HEK293 (cell line): ENCODE data around the gene PSORS1C1.
A peak's percentile ranks its signal among the peaks of the same experiment; 100 is the strongest.

Source experiments
- CTCF ChIA-PET: fragments of 350-600 bp; formaldehyde crosslinking; extraction: SDS; loops from one replicate; lab custom pipeline; 2021; ENCODE audit warnings: antibody characterized with exemption; lab: Yijun Ruan, JAX
- POLR2A ChIA-PET: fragments of 300-600 bp; formaldehyde crosslinking; extraction: SDS; loops from one replicate; lab custom pipeline; 2020; ENCODE audit warnings: antibody characterized with exemption, inconsistent platforms; lab: Yijun Ruan, JAX
- H3K27ac ChIP-seq: fragments of 200-500 bp; sonication (Bioruptor generic); 2 replicates; pipeline ENCODE4 v1.5.1; 2014; ENCODE audit warnings: low read depth, low read length, control low read depth, inconsistent platforms; ENCODE audit errors: extremely low read depth
- H3K36me3 ChIP-seq, 2 experiments: fragments of 200-500 bp in 1 of 2; sonication (Bioruptor generic) in 1 of 2; 1 replicate in 1 of 2; 2 replicates in 1 of 2; pipeline ENCODE4 v1.5.1; 2014 to 2017; ENCODE audit warnings: inconsistent platforms in 2 of 2, low read length in 2 of 2; ENCODE audit not compliant: control insufficient read depth in 2 of 2, insufficient read depth in 1 of 2
- H3K4me1 ChIP-seq: fragments of 200-500 bp; sonication (Bioruptor generic); 2 replicates; pipeline ENCODE4 v1.5.1; 2014; ENCODE audit warnings: mild to moderate bottlenecking, low read length, inconsistent platforms; ENCODE audit not compliant: control insufficient read depth, insufficient read depth
- H3K4me3 ChIP-seq: 2 replicates; pipeline ENCODE4 v1.5.1; 2011; ENCODE audit warnings: low read depth, mild to moderate bottlenecking, control low read depth, low read length, moderate library complexity
- H3K9me3 ChIP-seq: fragments of 200-500 bp; sonication (Bioruptor generic); 2 replicates; pipeline ENCODE4 v1.5.1; 2014; ENCODE audit warnings: low read depth, low read length, inconsistent platforms; ENCODE audit not compliant: control insufficient read depth, insufficient read depth
- FEZF1 ChIP-seq: fragments of 450-650 bp; formaldehyde crosslinking; IDR thresholded peaks from 2 replicates; pipeline ENCODE4 v1.5.1; 2016; ENCODE audit warnings: missing biosample characterization, missing genetic modification characterization
- KLF17 ChIP-seq: fragments of 450-650 bp; formaldehyde crosslinking; IDR thresholded peaks from 2 replicates; pipeline ENCODE4 v1.5.1; 2016; ENCODE audit warnings: missing biosample characterization, missing genetic modification characterization
- SCRT2 ChIP-seq: fragments of 450-650 bp; formaldehyde crosslinking; IDR thresholded peaks from 2 replicates; pipeline ENCODE4 v1.5.1; 2016; ENCODE audit warnings: missing biosample characterization, missing genetic modification characterization
- TRIM28 ChIP-seq: IDR thresholded peaks from 2 replicates; pipeline ENCODE4 v1.6.1; 2011; ENCODE audit warnings: low read length, control low read depth, borderline replicate concordance
- YY1 ChIP-seq: fragments of 450-650 bp; formaldehyde crosslinking; IDR thresholded peaks from 2 replicates; pipeline ENCODE4 v1.5.1; 2018; ENCODE audit warnings: missing biosample characterization, missing genetic modification characterization
- ZNF132 ChIP-seq: fragments of 450-650 bp; formaldehyde crosslinking; IDR thresholded peaks from 2 replicates; pipeline ENCODE4 v1.5.1; 2017; ENCODE audit warnings: missing biosample characterization, missing genetic modification characterization, borderline replicate concordance
- ZNF184 ChIP-seq: fragments of 450-650 bp; IDR thresholded peaks from 2 replicates; pipeline ENCODE4 v1.5.1; 2018; ENCODE audit warnings: missing biosample characterization, mild to moderate bottlenecking, missing genetic modification characterization
- ZNF248 ChIP-seq: fragments of 450-650 bp; formaldehyde crosslinking; IDR thresholded peaks from 2 replicates; pipeline ENCODE4 v1.5.1; 2017; ENCODE audit warnings: missing biosample characterization, missing genetic modification characterization
- ZNF391 ChIP-seq: fragments of 450-650 bp; formaldehyde crosslinking; IDR thresholded peaks from 2 replicates; pipeline ENCODE4 v1.5.1; 2016; ENCODE audit warnings: low read depth, missing biosample characterization, missing genetic modification characterization, borderline replicate concordance
- ZNF404 ChIP-seq: fragments of 450-650 bp; formaldehyde crosslinking; IDR thresholded peaks from 2 replicates; pipeline ENCODE4 v1.5.1; 2017; ENCODE audit warnings: missing biosample characterization, missing genetic modification characterization
- ZNF48 ChIP-seq: fragments of 450-650 bp; formaldehyde crosslinking; IDR thresholded peaks from 2 replicates; pipeline ENCODE4 v1.5.1; 2016; ENCODE audit warnings: missing biosample characterization, missing genetic modification characterization
- ZNF510 ChIP-seq: fragments of 450-650 bp; formaldehyde crosslinking; IDR thresholded peaks from 2 replicates; pipeline ENCODE4 v1.5.1; 2018; ENCODE audit warnings: mild to moderate bottlenecking, missing genetic modification characterization, missing biosample characterization; ENCODE audit not compliant: insufficient replicate concordance
- ZNF513 ChIP-seq: fragments of 450-650 bp; IDR thresholded peaks from 2 replicates; pipeline ENCODE4 v1.5.1; 2018; ENCODE audit warnings: missing biosample characterization, missing genetic modification characterization
- ZNF654 ChIP-seq: fragments of 450-650 bp; formaldehyde crosslinking; IDR thresholded peaks from 2 replicates; pipeline ENCODE4 v1.5.1; 2016; ENCODE audit warnings: low read depth, missing biosample characterization, missing genetic modification characterization
- ZNF692 ChIP-seq: fragments of 450-650 bp; formaldehyde crosslinking; IDR thresholded peaks from 2 replicates; pipeline ENCODE4 v1.5.1; 2016; ENCODE audit warnings: missing biosample characterization, missing genetic modification characterization
- ZXDB ChIP-seq: fragments of 450-650 bp; formaldehyde crosslinking; IDR thresholded peaks from 2 replicates; pipeline ENCODE4 v1.5.1; 2016; ENCODE audit warnings: missing biosample characterization, missing genetic modification characterization

The PSORS1C1 gene

GRCh38 chr6:31158863-31159855 is 44.6 kb downstream of the PSORS1C1 start (continued):
- TF ChIP-seq YY1 (peak; percentile 58; the same call in 1 of the 2 replicates), ZNF654 (tag by site-specific recombination) (no peak), ZNF510 (tag by site-specific recombination) (no peak), TRIM28 (no peak), ZNF48 (no peak), ZNF184 (tag by site-specific recombination) (no peak), SCRT2 (0 out of 2 replicates have a peak, but pooled peaks have one; percentile 18), ZNF513 (tag by site-specific recombination) (no peak), KLF17 (tag by site-specific recombination) (0 out of 2 replicates have a peak, but pooled peaks have one; percentile 17), ZNF132 (no peak)

GRCh38 chr6:31161216-31162126 is 46.9 kb downstream of the PSORS1C1 start:
- no peak overlapping the region for H3K27ac ChIP-seq
- ChIA-PET CTCF (no interaction called here), POLR2A (interaction anchor here (0.7 kb wide), 1 partner anchor 967 kb away, joined by 3 read pairs; the partner anchor contains the start of gene ATF6B)
- no peaks in the 10 kb centered on the region for H3K9me3 ChIP-seq
- no peak for TF ChIP-seq FEZF1 (tag by site-specific recombination)
- peak; percentile 76 for TF ChIP-seq SCRT2
- H3K4me1 ChIP-seq: peaks cover 9% of the 10 kb centered on the region
- H3K4me3 ChIP-seq: no peak overlapping the region
- H3K36me3 ChIP-seq: peaks cover 14 to 50% of the 10 kb centered on the region in 2 experiments

GRCh38 chr6:31162463-31163165 is 48.0 kb downstream of the PSORS1C1 start:
- Histone ChIP-seq H3K4me1 (peaks cover 6% of the 10 kb centered on the region), H3K36me3 (peaks cover 14 to 47% of the 10 kb centered on the region in 2 experiments), H3K9me3 (no peaks in the 10 kb centered on the region), H3K27ac (no peak overlapping the region), H3K4me3 (no peak overlapping the region)
- POLR2A ChIA-PET: interaction anchor here (0.6 kb wide), 1 partner anchor 14 kb away, joined by 5 read pairs; no protein-coding TSS in a partner anchor
- TF ChIP-seq ZNF248 (no peak), ZXDB (tag by site-specific recombination) (0 out of 2 replicates have a peak, but pooled peaks have one; percentile 35), ZNF404 (tag by site-specific recombination) (no peak), ZNF692 (tag by site-specific recombination) (no peak), ZNF391 (tag by site-specific recombination) (no peak)
- CTCF ChIA-PET: interaction anchor here (0.6 to 1.5 kb wide), 3 partner anchors 34 to 79 kb away, joined by 3 to 4 read pairs (median 3); no protein-coding TSS in a partner anchor
